Endothelial cell of umbilical vein (primary cell): ENCODE data around the gene CEP44. TPM values are rescaled to one million over a fixed set of nuclear protein-coding genes. Genes with fewer than 3 reads are reported as not detected.

Source experiments
- BruUV-seq: library from RNA; stranded (reverse); fragments of 400-500 nt; replicated peaks from 2 replicates; lab custom pipeline; 2021; lab: Mats Ljungman, UMichigan
- CTCF ChIA-PET: fragments of 300-600, 350-600 bp; sonication (Branson Sonifier 250); formaldehyde crosslinking; loops from one replicate; lab custom pipeline; 2021; ENCODE audit warnings: antibody characterized with exemption, inconsistent platforms; lab: Charles Lee
- POLR2A ChIA-PET: fragments of 300-600, 350-600 bp; sonication (Branson Sonifier 250); formaldehyde crosslinking; loops from one replicate; lab custom pipeline; 2021; ENCODE audit warnings: antibody characterized with exemption, inconsistent platforms; lab: Charles Lee
- DNase-seq: peaks from one replicate; pipeline ENCODE4 v3.0.0-alpha.2; 2011; ENCODE audit warnings: low read depth, low spot score
- FAIRE-seq: peaks from 2 replicates; lab custom pipeline; 2011; peaks lifted over from hg19 to GRCh38; lab: Jason Lieb, UNC
- H2AFZ ChIP-seq: 2 replicates; pipeline ENCODE4 v1.6.0; 2012; ENCODE audit warnings: low read depth, low read length, control low read depth, inconsistent platforms
- H3K27ac ChIP-seq: 2 replicates; pipeline ENCODE4 v1.5.1; 2011; ENCODE audit warnings: low read depth, mild to moderate bottlenecking, control low read depth, low read length, moderate library complexity; ENCODE audit not compliant: insufficient read depth
- H3K27me3 ChIP-seq, 2 experiments: 2 replicates each; pipeline versions ENCODE4 v1.6.0 to v1.6.1; 2011; ENCODE audit warnings: low read length in 2 of 2, mixed read lengths in 1 of 2; ENCODE audit not compliant: control insufficient read depth in 2 of 2, insufficient read depth in 2 of 2
- H3K36me3 ChIP-seq, 2 experiments: 2 replicates in 1 of 2; 3 replicates in 1 of 2; pipeline ENCODE4 v1.5.1; 2011; ENCODE audit warnings: low read length in 2 of 2, mild to moderate bottlenecking in 1 of 2, moderate library complexity in 1 of 2; ENCODE audit not compliant: control insufficient read depth in 2 of 2, insufficient read depth in 2 of 2; ENCODE audit errors: extremely low read depth in 1 of 2
- H3K4me1 ChIP-seq: 3 replicates; pipeline ENCODE4 v1.5.1; 2011; ENCODE audit warnings: mild to moderate bottlenecking, low read length; ENCODE audit not compliant: control insufficient read depth, insufficient read depth; ENCODE audit errors: extremely low read depth
- H3K4me2 ChIP-seq: 2 replicates; pipeline ENCODE4 v1.6.1; 2011; ENCODE audit warnings: low read length, control low read depth, mixed read lengths; ENCODE audit not compliant: insufficient read depth
- H3K4me3 ChIP-seq, 3 experiments: fragments of 200-600 bp in 1 of 3; sonication (generic), shearing (Covaris generic) in 1 of 3; replicated peaks in 1 of 3; 2 replicates each; pipeline ENCODE4 v1.5.1; 2011 to 2016; ENCODE audit warnings: control low read depth in 3 of 3, low read length in 3 of 3, mild to moderate bottlenecking in 2 of 3, inconsistent platforms in 1 of 3, low read depth in 1 of 3, moderate library complexity in 1 of 3; ENCODE audit not compliant: insufficient read depth in 1 of 3
- H3K79me2 ChIP-seq: 2 replicates; pipeline ENCODE4 v1.6.0; 2012; ENCODE audit warnings: low read length, inconsistent platforms; ENCODE audit not compliant: control insufficient read depth, insufficient read depth
- H3K9ac ChIP-seq: replicated peaks from 2 replicates; pipeline ENCODE3; 2011; ENCODE audit warnings: low read length, control low read depth; ENCODE audit not compliant: insufficient read depth; ENCODE audit errors: extremely low read depth
- H3K9me1 ChIP-seq: replicated peaks from 3 replicates; pipeline ENCODE4 v1.6.0; 2011; ENCODE audit warnings: mild to moderate bottlenecking, low read length; ENCODE audit not compliant: control insufficient read depth, insufficient read depth; ENCODE audit errors: extremely low read depth
- H3K9me3 ChIP-seq: replicated peaks from 2 replicates; pipeline ENCODE4 v1.5.1; 2012; ENCODE audit warnings: low read length, inconsistent platforms; ENCODE audit not compliant: control insufficient read depth, insufficient read depth
- H4K20me1 ChIP-seq: replicated peaks from 2 replicates; pipeline ENCODE3; 2011; ENCODE audit warnings: mild to moderate bottlenecking, low read length; ENCODE audit not compliant: control insufficient read depth, insufficient read depth; ENCODE audit errors: extremely low read depth
- CTCF ChIP-seq, 2 donors: IDR thresholded peaks; 1 replicate in 1 of 2; 2 replicates in 1 of 2; pipeline ENCODE4 v1.5.1; 2011; ENCODE audit warnings: low read length in 2 of 2, mild to moderate bottlenecking in 2 of 2, moderate library complexity in 2 of 2, control low read depth in 1 of 2, inconsistent platforms in 1 of 2, low read depth in 1 of 2; ENCODE audit not compliant: insufficient read depth in 1 of 2; ENCODE audit errors: extremely low read depth in 1 of 2
- EZH2 ChIP-seq: IDR thresholded peaks from 2 replicates; pipeline ENCODE4 v1.6.1; 2012; ENCODE audit warnings: borderline replicate concordance, low read depth, mild to moderate bottlenecking, moderate library complexity, low read length, inconsistent platforms; ENCODE audit not compliant: severe bottlenecking
- FOS ChIP-seq: IDR thresholded peaks from 2 replicates; pipeline ENCODE4 v1.6.1; 2011; ENCODE audit warnings: mild to moderate bottlenecking, low read length, moderate library complexity, borderline replicate concordance; ENCODE audit not compliant: insufficient read depth
- GATA2 ChIP-seq: IDR thresholded peaks from 2 replicates; pipeline ENCODE4 v1.7.0; 2011; ENCODE audit warnings: low read depth, mild to moderate bottlenecking, moderate library complexity, mixed read lengths, low read length; ENCODE audit not compliant: insufficient read length, insufficient read depth
- JUN ChIP-seq: IDR thresholded peaks from 2 replicates; pipeline ENCODE4 v1.6.1; 2011; ENCODE audit warnings: borderline replicate concordance, low read depth; ENCODE audit not compliant: insufficient read length, insufficient read depth
- MYC ChIP-seq: IDR thresholded peaks from one replicate; pipeline ENCODE4 v1.6.1; 2011; ENCODE audit warnings: mild to moderate bottlenecking, low read depth, low read length
- dilution Hi-C: fragments of 300-500 bp; cut with MboI; formaldehyde crosslinking; loops from one replicate; pipeline ENCODE4 v1.15.0; 2019; ENCODE audit warnings: low sequenced_read_pairs; ENCODE audit not compliant: extremely low pct_ligation_motif_present
- intact Hi-C: fragments of 100-400 bp; cut with micrococcal nuclease; formaldehyde crosslinking; loops from one replicate; pipeline ENCODE4 v1.10.0; 2022
- polyA plus RNA-seq, 4 experiments: library from polyadenylated mRNA; depleted of rRNA in 3 of 4; stranded (reverse) in 3 of 4; unstranded in 1 of 4; fragments of >200 nt; gene quantifications; 2 replicates each; pipeline versions ENCODE4 v1.2.1 to v1.2.3, GENCODE V29; 2011 to 2012; ENCODE audit warnings: missing spikeins in 1 of 4
- total RNA-seq: library from RNA; stranded (reverse); gene quantifications from 2 replicates; pipeline ENCODE4 v1.2.3, GENCODE V29; 2021

CEP44 gene
- total and polyA plus RNA-seq, 2 donors (not counting 3 experiments of a cell fraction or from before 2014, with no cell fraction given): 2.0 to 13.0 TPM

GRCh38 chr4:174305961-174306360 is 22.2 kb downstream of the CEP44 start:
- no peak overlapping the region for H3K4me3 ChIP-seq
- TF ChIP-seq CTCF (IDR thresholded peaks at IDR 0.05; ENCODE audit: extremely low read depth in 1 of 2, insufficient read depth in 1 of 2, low read depth in 1 of 2, low read length in 2 of 2) (no peak), FOS (no peak), MYC (no peak)
- H2AFZ ChIP-seq: no peak overlapping the region
- POLR2A ChIA-PET: no interaction called here
- CTCF ChIA-PET: interaction anchor here (1.2 kb wide), 1 partner anchor 13 kb away, joined by 5 read pairs; no protein-coding TSS in a partner anchor
- H3K9me1 ChIP-seq: no peaks in the 10 kb centered on the region
- DNase-seq (no peak), FAIRE-seq (no peak)
- no peaks in the 10 kb centered on the region for H3K4me1 ChIP-seq
- dilution Hi-C loops: no loop called here
- no peaks in the 10 kb centered on the region for H4K20me1 ChIP-seq
- no peak overlapping the region for H3K9ac ChIP-seq
- H3K27ac ChIP-seq: no peak overlapping the region
- H3K27me3 ChIP-seq: no peaks in the 10 kb centered on the region
- intact Hi-C loops: no loop called here
- H3K9me3 ChIP-seq: no peaks in the 10 kb centered on the region
- BruUV-seq: no TSS peak
- H3K36me3 ChIP-seq: no peaks in the 10 kb centered on the region
- no peak overlapping the region for H3K4me2 ChIP-seq
- no peaks in the 10 kb centered on the region for H3K79me2 ChIP-seq

- no peaks in the 10 kb centered on the region for H3K79me2 ChIP-seq
- H3K4me3 ChIP-seq: no peak overlapping the region
- POLR2A ChIA-PET: no interaction called here
- no peaks in the 10 kb centered on the region for H4K20me1 ChIP-seq
- no peak overlapping the region for H3K9ac ChIP-seq
- H3K4me1 ChIP-seq: no peaks in the 10 kb centered on the region
- no peaks in the 10 kb centered on the region for H3K36me3 ChIP-seq
- H3K4me2 ChIP-seq: no peak overlapping the region
- TF ChIP-seq CTCF (IDR thresholded peaks at IDR 0.05; ENCODE audit: extremely low read depth in 1 of 2, insufficient read depth in 1 of 2, low read depth in 1 of 2, low read length in 2 of 2) (no peak), MYC (no peak), EZH2 (no peak), JUN (no peak), GATA2 (no peak)
- CTCF ChIA-PET: no interaction called here
- H3K27ac ChIP-seq: no peak overlapping the region
- intact Hi-C loops: no loop called here
- DNase-seq (no peak), FAIRE-seq (no peak)
- dilution Hi-C loops: no loop called here
- no peaks in the 10 kb centered on the region for H3K27me3 ChIP-seq
- no peak overlapping the region for H2AFZ ChIP-seq
- H3K9me1 ChIP-seq: no peaks in the 10 kb centered on the region
- H3K9me3 ChIP-seq: no peaks in the 10 kb centered on the region
- BruUV-seq: no TSS peak
These were observed 24.0 kb downstream of the CEP44 start for GRCh38 chr4:174307694-174308093.
